HEK293 (cell line): Measurements from ENCODE around the gene PDE4D.

Source experiments
- CTCF ChIP-seq: fragments of 450-650 bp; formaldehyde crosslinking; IDR thresholded peaks from 2 replicates; pipeline ENCODE4 v1.5.1; 2016; ENCODE audit warnings: missing biosample characterization, missing genetic modification characterization
- KLF16 ChIP-seq: fragments of 450-650 bp; formaldehyde crosslinking; IDR thresholded peaks from 2 replicates; pipeline ENCODE4 v1.5.1; 2017; ENCODE audit warnings: missing biosample characterization, missing genetic modification characterization
- PBX3 ChIP-seq: sonication (generic); formaldehyde crosslinking; IDR thresholded peaks from 2 replicates; pipeline ENCODE4 v1.8.1; 2022; ENCODE audit warnings: mild to moderate bottlenecking, moderate library complexity, missing genetic modification reagents
- TCF7L2 ChIP-seq: IDR thresholded peaks from 2 replicates; pipeline ENCODE4 v1.6.1; 2011; ENCODE audit warnings: low read depth, mild to moderate bottlenecking, inconsistent platforms, low read length, moderate library complexity, borderline replicate concordance
- ZNF768 ChIP-seq: fragments of 450-650 bp; formaldehyde crosslinking; IDR thresholded peaks from 2 replicates; pipeline ENCODE4 v1.5.1; 2018; ENCODE audit warnings: missing biosample characterization, mild to moderate bottlenecking, missing genetic modification characterization

GRCh38 chr5:59598547-59598874 lies 295.0 kb downstream of the PDE4D start:
- TF ChIP-seq TCF7L2 (no peak), CTCF (tag by site-specific recombination) (no peak), KLF16 (tag by site-specific recombination) (no peak), ZNF768 (tag by site-specific recombination) (no peak), PBX3 (no peak)
